ENCODE results near the gene ALDH1L1.

Gene ALDH1L1

DNA sequence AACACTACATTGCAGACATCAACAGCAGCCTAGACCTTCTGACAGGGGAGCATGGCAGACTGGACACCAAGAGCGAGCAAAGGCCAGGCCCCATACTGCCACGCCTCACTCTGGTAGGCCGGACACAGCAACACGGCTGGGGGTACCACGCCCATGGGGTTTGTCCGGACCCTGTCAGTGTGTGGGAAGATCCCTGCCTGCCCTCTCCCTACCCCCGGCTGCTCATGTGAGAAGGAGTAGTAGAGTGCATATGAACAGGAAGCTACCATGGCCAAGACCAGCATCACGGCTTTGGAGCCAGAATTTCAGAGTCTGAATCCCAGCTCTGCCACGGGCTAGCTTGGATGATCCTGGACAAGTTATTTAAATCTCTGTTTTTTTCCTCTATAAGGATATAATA lies 27.9 kb downstream of the ALDH1L1 start:
- TF ChIP-seq POLR2A (IDR thresholded peaks at IDR 0.05; ENCODE audit: low read depth, low read length), result no peak
- no peak for TF ChIP-seq POLR2AphosphoS5 (IDR thresholded peaks at IDR 0.05; ENCODE audit: low read depth, low read length)
- no peak for TF ChIP-seq TAF1 (IDR thresholded peaks at IDR 0.05; ENCODE audit: borderline replicate concordance, low read depth, low read length)
- DNase-seq (ENCODE audit: insufficient read length) (no peak), FAIRE-seq (no peak)

- no peak for FAIRE-seq
- DNase-seq (ENCODE audit: insufficient read length), result no peak
- TF ChIP-seq POLR2A (IDR thresholded peaks at IDR 0.05; ENCODE audit: low read depth, low read length) (no peak), TAF1 (IDR thresholded peaks at IDR 0.05; ENCODE audit: borderline replicate concordance, low read depth, low read length) (no peak)
Observed at GRCh38 chr3:126151562-126152302, 28.7 kb downstream of the ALDH1L1 start.

DNA sequence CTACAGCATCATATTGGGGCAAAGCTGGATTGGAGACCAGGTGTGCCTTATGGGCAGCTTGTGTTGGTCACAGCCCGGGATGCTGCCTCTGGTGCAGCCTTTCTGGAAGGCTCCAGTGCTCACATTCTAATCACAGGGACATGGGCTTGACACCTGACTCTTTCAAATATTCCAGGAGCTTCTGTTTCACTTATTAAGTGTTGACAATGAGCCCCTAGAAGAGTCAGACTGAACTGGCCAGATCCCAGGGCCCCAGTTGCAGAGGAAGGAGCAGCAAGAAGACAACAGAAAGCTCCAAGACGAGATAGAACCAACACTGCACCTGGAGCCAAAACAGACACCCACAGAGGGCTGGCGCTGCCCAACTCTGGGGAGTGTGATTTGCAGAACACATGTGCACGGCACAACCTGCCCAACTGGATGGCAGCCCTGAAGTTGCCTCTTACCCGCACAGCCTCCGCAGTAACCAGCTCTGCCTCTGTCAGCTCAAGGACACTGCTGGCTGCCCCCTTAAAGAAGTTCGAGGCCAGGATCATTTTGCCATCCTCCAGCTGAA lies 30.3 kb downstream of the ALDH1L1 start:
- FAIRE-seq, result no peak
- TF ChIP-seq POLR2A (IDR thresholded peaks at IDR 0.05; ENCODE audit: low read depth, low read length) (no peak), POLR2AphosphoS5 (IDR thresholded peaks at IDR 0.05; ENCODE audit: low read depth, low read length) (no peak), TAF1 (IDR thresholded peaks at IDR 0.05; ENCODE audit: borderline replicate concordance, low read depth, low read length) (no peak)
- no peak for DNase-seq (ENCODE audit: insufficient read length)

DNA sequence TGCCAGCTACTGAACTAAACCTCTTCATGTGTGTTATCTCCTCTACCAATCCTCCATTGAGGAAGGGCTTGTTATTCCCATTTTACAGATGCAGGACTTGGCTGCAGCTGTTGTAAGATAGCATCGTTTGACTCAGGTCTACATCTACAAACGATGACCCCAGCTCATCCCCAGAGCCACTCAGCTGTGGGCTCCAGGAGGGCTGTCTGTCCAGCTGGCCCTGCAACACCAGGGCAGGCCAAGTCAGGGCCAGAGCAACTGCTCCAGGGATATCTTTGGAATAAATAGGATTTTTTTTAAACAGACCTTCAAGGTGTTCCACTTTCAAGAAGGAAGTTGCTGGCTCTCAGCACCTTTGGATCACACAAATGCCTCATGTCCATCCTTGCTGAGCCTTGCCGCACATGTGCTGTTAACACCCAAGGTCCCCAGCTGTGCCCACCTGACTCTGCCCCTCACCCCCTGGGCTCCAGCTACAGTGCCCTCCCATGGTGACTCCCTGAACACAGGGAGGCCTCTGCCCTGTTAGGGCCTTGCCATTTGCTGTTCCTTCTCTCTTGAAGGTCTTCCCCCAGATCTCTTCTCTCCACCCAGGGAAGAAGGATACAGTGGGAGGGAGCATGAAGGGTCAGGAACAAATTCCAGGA lies 31.0 kb downstream of the ALDH1L1 start:
- no peak for TF ChIP-seq POLR2A (IDR thresholded peaks at IDR 0.05; ENCODE audit: low read depth, low read length)
- TF ChIP-seq TAF1 (IDR thresholded peaks at IDR 0.05; ENCODE audit: borderline replicate concordance, low read depth, low read length), result no peak
- TF ChIP-seq POLR2AphosphoS5 (IDR thresholded peaks at IDR 0.05; ENCODE audit: low read depth, low read length), result no peak
- FAIRE-seq, result no peak
- DNase-seq (ENCODE audit: insufficient read length), result no peak

GRCh38 chr3:126147932-126148683 lies 32.3 kb downstream of the ALDH1L1 start:
- DNase-seq (ENCODE audit: insufficient read length), result no peak
- FAIRE-seq, result no peak
- no peak for TF ChIP-seq TAF1 (IDR thresholded peaks at IDR 0.05; ENCODE audit: borderline replicate concordance, low read depth, low read length)
- no peak for TF ChIP-seq POLR2AphosphoS5 (IDR thresholded peaks at IDR 0.05; ENCODE audit: low read depth, low read length)
- TF ChIP-seq POLR2A (IDR thresholded peaks at IDR 0.05; ENCODE audit: low read depth, low read length), result no peak

GRCh38 chr3:126147147-126147931 lies 33.0 kb downstream of the ALDH1L1 start:
- TF ChIP-seq POLR2AphosphoS5 (IDR thresholded peaks at IDR 0.05; ENCODE audit: low read depth, low read length) (no peak), POLR2A (IDR thresholded peaks at IDR 0.05; ENCODE audit: low read depth, low read length) (no peak), TAF1 (IDR thresholded peaks at IDR 0.05; ENCODE audit: borderline replicate concordance, low read depth, low read length) (no peak)
- DNase-seq (ENCODE audit: insufficient read length) (no peak), FAIRE-seq (no peak)

DNA sequence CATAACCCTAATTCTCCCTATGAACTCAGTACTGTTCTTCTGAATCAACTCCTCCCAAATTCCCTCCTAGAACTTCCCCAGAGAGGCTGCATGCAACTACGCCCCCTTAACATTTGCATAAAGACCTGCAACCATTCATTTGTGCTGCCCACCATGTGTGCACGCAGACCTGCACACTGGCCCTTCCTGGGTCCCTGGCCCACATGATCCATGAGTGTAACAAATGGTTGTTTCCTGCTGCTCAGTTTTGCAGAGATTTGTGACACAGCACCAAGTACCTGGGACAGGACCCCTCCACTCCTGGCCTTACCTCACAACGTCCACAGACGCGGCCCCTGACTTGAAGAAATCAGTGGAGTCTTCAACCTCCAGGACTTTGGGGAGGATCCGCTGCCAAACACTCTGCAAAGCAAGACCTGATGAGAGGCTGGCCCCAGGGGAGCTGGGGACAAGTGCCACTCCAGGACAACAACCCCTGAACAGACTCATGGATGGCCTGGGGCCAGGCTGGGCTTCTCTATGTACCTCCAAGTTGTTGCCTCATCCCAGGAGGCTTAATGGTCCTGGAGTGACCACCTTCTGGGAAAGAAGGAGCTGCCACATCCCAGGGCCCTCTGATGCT lies 33.8 kb downstream of the ALDH1L1 start:
- no peak for DNase-seq (ENCODE audit: insufficient read length)
- FAIRE-seq, result no peak
- TF ChIP-seq TAF1 (IDR thresholded peaks at IDR 0.05; ENCODE audit: borderline replicate concordance, low read depth, low read length) (no peak), POLR2A (IDR thresholded peaks at IDR 0.05; ENCODE audit: low read depth, low read length) (no peak)

DNA sequence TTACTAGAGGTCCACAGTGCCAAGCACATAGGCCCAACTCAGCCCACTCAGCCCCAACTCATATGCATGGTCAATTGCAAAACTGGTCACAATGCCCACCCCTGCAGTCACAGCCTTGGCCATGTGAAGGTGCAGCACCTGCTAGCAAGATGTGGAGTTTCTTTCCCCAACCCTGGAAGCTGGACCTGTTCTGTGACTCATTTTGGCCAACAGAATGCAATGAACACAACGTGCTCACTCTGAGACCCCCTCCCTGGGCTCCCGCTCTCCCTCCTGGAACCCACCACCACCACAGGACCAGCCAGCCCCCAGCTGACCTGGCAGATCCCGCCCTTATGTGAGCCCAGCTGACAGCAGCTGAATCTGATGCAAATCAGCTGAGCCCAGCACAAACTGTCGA lies 34.4 kb downstream of the ALDH1L1 start:
- no peak for FAIRE-seq
- DNase-seq (ENCODE audit: insufficient read length), result no peak
- no peak for TF ChIP-seq POLR2A (IDR thresholded peaks at IDR 0.05; ENCODE audit: low read depth, low read length)
- no peak for TF ChIP-seq TAF1 (IDR thresholded peaks at IDR 0.05; ENCODE audit: borderline replicate concordance, low read depth, low read length)
- TF ChIP-seq POLR2AphosphoS5 (IDR thresholded peaks at IDR 0.05; ENCODE audit: low read depth, low read length), result no peak

GRCh38 chr3:126142652-126143051 lies 37.7 kb downstream of the ALDH1L1 start:
- FAIRE-seq (no peak), DNase-seq (ENCODE audit: insufficient read length) (no peak)
- TF ChIP-seq POLR2AphosphoS5 (IDR thresholded peaks at IDR 0.05; ENCODE audit: low read depth, low read length), result no peak
- no peak for TF ChIP-seq POLR2A (IDR thresholded peaks at IDR 0.05; ENCODE audit: low read depth, low read length)
- TF ChIP-seq TAF1 (IDR thresholded peaks at IDR 0.05; ENCODE audit: borderline replicate concordance, low read depth, low read length), result no peak

- no peak for TF ChIP-seq TAF1 (IDR thresholded peaks at IDR 0.05; ENCODE audit: borderline replicate concordance, low read depth, low read length)
- TF ChIP-seq POLR2AphosphoS5 (IDR thresholded peaks at IDR 0.05; ENCODE audit: low read depth, low read length), result no peak
- TF ChIP-seq POLR2A (IDR thresholded peaks at IDR 0.05; ENCODE audit: low read depth, low read length), result no peak
Observed at GRCh38 chr3:126137490-126138130, 42.8 kb downstream of the ALDH1L1 start.

More at GRCh38 chr3:126137490-126138130, 42.8 kb downstream of the ALDH1L1 start:
- DNase-seq (ENCODE audit: insufficient read length) (no peak), FAIRE-seq (no peak)
